ENCODE results near the gene HBA2.
"Not testable (repeated sequence)": the region's sequence is repeated elsewhere in the genome, so short reads cannot be mapped to it uniquely, and the experiment has no call there.

HBA2 gene

GRCh38 chr16:176006-176405, 3.3 kb downstream of the HBA2 start:
- not testable (repeated sequence) for FAIRE-seq

GRCh38 chr16:176477-177382, 4.1 kb downstream of the HBA2 start, which contains the start of gene HBA1:
TSS of gene HBA1 (plus strand) at chr16:176680. CDS start at chr16:176717, 37 bp downstream.
- not testable (repeated sequence) for FAIRE-seq

- FAIRE-seq: no peak
Measured at GRCh38 chr16:177394-177822, 4.7 kb downstream of the HBA2 start.

GRCh38 chr16:177981-178667, 5.4 kb downstream of the HBA2 start:
- FAIRE-seq: no peak

GRCh38 chr16:178668-179015, 6.0 kb downstream of the HBA2 start:
- FAIRE-seq: no peak

GRCh38 chr16:179211-180092, 6.8 kb downstream of the HBA2 start:
- no peak for FAIRE-seq

GRCh38 chr16:180101-180675, 7.5 kb downstream of the HBA2 start, which contains the start of gene HBQ1:
TSS of gene HBQ1 (plus strand) at chr16:180459. CDS start at chr16:180487, 28 bp downstream.
- FAIRE-seq: no peak

- no peak for FAIRE-seq
Measured at GRCh38 chr16:180681-181564, 8.2 kb downstream of the HBA2 start.

- FAIRE-seq: no peak
Measured at GRCh38 chr16:181565-182021, 8.9 kb downstream of the HBA2 start.

GRCh38 chr16:183005-183404, 10.3 kb downstream of the HBA2 start:
- FAIRE-seq: no peak

GRCh38 chr16:185213-185612, 12.5 kb downstream of the HBA2 start:
- FAIRE-seq: no peak

- no peak for FAIRE-seq
Measured at GRCh38 chr16:185691-186090, 13.0 kb downstream of the HBA2 start.

GRCh38 chr16:187330-187729, 14.7 kb downstream of the HBA2 start:
- FAIRE-seq: no peak

- no peak for FAIRE-seq
Measured at GRCh38 chr16:188674-189073, 16.0 kb downstream of the HBA2 start.

GRCh38 chr16:189604-190186, 17.0 kb downstream of the HBA2 start:
- FAIRE-seq: no peak

- no peak for FAIRE-seq
Measured at GRCh38 chr16:191831-192230, 19.2 kb downstream of the HBA2 start.

- no peak for FAIRE-seq
Measured at GRCh38 chr16:192686-193085, 20.0 kb downstream of the HBA2 start.

- no peak for FAIRE-seq
Measured at GRCh38 chr16:193441-193840, 20.8 kb downstream of the HBA2 start.

GRCh38 chr16:194516-194915, 21.8 kb downstream of the HBA2 start:
- FAIRE-seq: no peak

- FAIRE-seq: no peak
Measured at GRCh38 chr16:200388-200787, 27.7 kb downstream of the HBA2 start.

GRCh38 chr16:203246-203645, 30.6 kb downstream of the HBA2 start:
- no peak for FAIRE-seq
